Stimulated activated CD4-positive, alpha-beta T cell treated with anti-CD3 and anti-CD28 coated beads, Interleukin-4, amount 100 ng/mL, for 4 hours (primary cell): ENCODE measurements around the gene AGAP1.

Experiments used
- DNase-seq, 2 experiments: peaks; one replicate each; pipeline ENCODE4 v3.0.0-alpha.2; 2020

AGAP1 gene

DNA sequence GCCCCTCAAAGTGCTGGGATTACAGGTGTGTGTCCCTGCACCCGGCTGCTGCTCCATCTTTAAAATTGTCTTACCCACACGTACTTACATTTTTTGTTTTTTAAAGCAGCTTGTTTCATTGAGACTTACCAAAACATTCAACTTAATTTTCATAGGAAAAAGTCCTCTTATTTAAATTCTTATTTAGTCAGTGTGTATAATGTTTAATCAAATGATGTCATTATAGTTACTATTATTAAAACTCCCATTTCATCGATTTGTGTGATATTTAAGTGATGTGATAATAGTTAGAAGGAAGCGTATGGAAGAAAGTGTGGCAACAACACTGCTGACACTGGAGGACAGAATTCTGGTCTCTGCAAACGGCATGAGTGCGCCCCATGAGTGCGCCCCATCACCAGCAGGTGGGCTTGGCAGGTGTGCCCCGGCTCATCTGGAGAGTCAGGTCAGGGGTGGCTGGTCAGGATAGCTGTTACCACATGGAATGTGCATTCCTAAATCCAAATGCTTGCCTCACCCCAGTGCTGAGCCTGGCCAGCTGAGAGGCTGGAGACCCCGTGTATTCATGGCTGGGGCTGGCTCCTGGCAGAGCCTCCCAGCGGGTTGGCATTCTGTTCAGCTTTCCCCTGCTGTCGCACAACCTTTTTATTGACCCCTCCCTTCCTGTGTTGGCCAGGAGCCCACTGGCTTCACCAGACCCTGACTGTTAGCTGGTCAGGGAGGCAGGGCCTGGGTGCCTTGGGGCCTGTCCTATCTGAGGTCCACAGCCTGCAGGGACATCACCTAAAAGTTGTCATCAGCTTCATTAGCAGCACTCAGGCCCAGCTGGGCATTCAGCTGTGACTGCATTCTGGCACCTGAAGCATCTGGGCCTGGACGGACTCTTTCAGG is 79.7 kb downstream of the AGAP1 start:
- no peak for DNase-seq

DNA sequence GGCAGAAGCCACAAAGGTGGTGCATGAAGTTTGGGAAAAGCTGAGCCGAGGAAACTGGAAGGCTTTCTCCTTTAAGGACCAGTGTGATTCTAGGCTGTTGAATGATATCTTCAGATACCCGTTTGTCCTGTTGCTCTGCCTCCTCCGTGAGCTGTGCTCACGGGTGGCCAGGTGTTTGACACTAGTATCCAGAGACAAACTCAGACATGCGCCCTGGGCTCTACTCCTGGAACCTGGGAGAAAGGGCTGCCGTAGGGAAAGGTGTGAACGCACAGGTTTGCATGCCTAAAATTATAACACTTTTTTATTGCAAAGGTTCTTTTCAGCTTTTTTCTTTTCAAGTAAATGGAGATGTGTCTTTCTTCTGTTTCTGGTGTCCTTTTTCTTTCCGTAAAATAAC is 81.6 kb downstream of the AGAP1 start:
- no peak for DNase-seq

DNA sequence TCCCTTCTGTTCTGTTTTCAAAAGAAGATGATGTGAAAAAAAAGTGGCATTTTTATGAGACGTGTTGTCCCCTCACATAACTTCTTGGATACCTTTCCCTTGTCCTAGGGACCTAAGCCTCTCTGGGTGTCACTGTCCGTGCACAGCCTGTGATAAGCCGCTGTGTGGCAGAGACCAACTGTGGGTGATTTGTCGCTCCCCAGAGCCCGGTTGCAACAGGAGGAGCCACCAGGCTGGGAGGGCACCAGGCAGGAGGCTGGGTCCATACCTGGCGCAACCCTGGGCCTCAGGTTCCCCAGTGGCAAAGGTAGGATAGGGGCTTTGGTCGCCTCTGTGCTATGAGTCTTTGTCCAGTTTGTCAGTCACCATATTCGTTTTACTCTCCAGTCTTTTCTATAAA is 82.1 kb downstream of the AGAP1 start:
- DNase-seq, result no peak

DNA sequence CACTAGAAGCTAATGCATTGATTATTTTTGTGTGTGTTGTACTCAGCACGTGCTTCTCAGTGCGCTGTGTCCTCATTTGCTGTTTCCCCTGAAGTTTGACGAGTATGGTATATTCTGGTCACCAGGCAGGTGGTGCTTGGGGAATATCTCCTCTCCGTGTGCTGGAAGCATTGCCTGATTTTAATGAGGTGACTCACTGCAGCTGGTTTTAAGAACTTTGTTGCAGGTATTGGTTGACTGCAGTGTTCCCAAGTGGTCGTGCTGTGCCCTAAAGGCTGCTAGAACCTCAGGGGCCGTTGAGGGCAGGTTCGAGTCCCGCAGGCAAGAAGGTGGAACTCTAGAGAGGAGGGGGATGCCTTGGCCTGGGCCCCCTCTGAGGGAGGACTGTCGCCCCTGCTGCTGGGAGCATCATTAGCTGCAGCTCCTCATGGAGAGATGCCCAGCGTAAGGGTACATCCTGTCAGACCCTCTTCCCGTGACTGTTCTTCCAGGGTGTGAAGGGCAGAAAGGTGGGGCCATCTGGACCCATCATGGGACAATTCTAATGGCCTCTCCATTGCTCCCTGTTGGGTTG is 82.6 kb downstream of the AGAP1 start:
- DNase-seq, result no peak

DNA sequence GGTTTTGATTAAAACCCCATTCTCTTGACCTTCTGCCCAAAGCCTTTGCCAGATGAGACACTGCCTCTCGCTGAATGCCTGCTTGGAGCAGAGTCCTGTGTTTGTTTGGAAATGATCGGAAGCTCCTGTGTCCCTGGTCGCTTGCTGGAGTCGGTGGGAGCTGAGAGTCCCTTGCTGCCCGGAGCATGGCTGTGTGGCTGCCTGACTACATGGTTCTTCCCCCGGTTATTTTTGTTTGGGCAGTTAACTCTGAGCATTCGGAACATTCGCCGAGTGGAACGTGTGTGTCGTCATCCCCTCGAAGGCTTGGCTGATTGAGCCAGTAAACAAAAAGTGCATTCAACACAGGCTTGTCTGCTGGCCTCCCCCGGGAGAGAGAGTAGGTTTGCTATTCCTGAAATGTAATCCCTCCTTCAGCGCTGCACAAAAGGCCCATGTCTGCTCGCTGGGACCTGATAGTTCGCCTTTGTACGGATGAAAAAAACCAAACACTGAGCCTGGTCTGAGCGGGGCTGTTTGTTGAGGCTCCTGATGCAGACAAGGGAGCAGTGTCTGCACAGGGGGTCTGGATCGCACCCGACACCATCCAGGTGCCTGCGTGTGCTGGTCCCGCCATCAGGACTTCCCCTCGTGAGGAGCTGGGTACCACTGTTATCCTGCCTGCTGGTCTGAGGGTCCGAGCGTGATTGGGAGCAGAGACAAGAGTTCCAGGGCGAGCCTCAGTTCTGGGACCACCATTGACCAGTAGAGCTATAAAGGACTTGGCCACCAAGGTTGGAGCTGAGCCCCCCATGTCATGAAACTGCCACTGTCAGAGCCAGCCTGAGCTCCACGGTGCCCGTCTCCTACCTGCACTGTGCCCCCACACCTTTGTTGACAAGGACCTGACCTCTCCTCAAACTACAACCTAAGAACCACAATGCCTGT is 83.8 kb downstream of the AGAP1 start:
- DNase-seq, result no peak

DNA sequence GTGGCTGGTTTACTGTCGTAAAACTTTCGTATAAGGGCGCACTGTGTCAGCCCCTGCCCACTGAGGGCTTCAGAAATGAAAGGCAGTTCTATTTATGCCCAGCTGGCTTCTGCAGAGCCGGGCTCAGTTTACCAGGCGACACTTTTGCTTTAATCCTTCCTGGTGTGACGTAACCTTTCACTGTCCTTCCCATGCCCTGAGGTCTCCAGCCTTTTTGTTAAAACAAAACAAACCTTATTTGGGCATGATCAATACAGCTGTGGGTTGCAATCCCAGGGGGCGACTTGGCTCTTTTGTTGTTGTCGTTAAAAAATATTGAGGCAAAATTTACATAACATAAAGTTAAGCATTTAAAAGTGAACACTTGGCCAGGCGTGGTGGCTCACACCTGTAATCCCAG is 85.3 kb downstream of the AGAP1 start:
- no peak for DNase-seq

DNA sequence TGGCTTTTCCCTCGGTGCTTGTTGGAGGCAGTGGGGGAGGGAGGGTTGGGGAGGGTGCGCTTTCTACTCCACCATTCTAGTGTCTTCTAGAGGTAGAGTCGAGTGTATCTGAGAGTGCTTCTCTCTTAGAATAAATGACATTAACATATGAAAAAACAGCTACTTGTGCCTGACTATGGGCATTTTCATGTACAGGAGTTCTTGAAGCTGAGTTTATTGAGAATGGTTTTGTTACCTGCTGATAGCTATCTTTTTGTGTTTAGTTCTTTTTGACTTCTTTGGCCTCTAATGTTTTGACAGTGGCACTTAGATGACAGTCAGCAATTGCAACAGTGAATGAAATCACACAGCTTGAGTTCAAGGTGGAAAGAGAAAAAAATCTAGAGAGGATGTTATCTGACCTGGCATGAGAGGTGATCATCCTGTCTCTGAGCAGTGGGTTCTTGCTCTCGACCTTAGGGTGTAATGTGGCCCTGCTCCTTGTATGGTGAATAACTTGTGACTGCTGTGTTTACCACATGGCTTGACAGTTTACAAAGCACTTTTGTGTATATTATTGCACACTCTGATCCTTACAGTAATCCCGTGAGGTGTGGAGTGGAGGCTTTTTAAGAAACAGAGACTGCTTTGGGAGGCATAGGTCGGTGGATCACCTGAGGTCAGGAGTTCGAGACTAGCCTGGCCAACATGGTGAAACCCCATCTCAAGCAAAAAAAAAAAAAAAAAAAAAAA is 86.7 kb downstream of the AGAP1 start:
- DNase-seq, result no peak

DNA sequence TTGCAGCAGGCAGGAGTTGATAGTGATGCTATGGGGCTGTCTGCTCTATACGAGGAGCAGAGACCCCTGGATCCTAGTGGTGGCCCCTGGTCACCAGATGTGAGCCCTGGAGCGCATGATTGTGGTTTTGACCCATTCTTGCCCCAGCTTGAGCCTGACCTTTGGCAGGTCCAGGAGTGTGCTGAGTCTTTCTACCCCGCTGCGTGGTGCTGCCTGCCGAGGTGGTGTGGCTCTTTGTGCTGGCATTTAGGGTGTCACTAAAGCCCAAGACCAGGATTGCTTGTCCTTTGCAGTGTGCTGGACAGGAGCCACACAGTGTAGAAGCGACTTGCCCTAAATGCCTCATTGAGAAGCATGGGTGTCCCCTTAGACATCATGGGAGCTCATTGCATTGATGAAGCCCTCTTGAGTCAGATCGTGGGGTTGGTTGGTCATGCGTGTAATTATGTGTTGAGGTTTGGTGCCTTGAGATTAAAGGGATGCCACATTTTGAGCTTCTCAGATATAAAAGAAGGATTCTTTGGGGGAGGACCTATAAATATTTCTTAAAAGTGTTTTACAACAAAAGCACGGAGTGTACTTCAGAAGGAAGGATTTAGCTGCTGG is 88.3 kb downstream of the AGAP1 start:
- no peak for DNase-seq

DNA sequence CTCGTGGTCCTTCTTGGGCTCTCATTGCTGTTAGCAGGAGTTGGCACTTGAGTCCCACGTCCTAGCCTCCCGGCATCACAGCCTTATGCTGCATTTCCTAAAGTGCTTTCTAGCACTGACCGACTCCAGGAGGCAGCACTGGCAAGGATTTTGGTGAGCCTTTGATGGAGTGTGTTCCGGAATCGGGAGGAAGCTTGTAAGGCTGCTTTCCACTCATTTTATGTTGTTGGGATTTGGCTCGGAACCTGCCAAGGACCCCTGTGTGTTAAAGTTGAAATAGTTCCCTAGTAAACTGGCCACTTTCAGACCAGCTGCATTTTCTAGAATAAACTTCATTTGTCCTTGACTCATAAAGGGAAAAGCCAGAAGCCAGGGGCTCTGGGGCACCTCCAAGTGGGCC is 88.9 kb downstream of the AGAP1 start:
- no peak for DNase-seq

DNA sequence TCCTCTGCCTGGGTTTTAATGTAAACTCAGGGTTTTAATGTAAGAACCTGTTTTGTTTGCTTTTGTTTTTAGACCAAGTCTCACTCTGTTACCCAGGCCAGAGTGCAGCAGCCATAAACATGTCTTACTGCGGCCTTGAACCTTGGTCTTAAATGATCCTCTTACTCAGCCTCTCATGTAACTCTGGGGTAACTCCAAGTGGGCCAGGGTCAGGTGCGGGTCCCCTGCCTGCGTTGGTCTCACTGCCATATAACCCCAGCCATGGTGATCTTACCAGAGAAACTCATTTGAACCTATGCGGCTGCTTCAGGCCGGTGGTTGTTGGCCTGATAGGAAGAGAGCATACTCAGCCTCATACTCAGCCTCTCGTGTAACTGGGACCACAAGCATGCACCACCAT is 89.3 kb downstream of the AGAP1 start:
- no peak for DNase-seq

DNA sequence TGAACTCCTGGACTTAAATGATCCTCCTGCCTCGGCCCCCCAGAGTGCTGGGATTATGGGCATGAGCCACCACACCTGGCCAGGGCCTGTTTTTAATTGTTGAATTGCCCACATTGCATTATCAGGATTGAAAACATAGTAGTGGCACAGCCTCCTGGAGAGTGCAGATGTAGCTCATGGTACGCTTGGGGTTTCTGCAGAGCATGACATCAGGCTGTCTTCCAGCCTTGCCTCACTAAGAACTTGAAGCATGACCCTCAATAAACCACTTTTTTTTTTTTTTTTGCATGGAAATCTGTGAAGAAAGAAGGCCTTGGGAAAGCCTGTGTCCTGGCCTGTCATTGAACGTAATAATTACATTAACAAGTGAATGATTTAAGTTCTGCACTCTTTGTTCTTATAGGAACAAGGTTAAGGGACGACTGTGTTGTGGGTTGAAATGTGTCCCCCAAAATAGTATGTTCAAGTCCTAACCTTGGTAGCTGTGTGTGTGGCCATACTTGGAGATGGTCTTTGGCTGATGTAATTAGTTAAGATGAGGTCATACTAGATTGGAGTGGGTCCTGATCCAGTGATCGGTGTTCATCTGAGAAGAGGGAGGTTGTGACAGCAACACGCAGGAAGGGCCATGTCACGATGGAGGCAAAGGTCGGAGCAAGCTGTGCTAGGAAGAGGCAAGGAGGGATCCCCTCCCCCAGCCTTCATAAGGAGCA is 90.2 kb downstream of the AGAP1 start:
- no peak for DNase-seq

DNA sequence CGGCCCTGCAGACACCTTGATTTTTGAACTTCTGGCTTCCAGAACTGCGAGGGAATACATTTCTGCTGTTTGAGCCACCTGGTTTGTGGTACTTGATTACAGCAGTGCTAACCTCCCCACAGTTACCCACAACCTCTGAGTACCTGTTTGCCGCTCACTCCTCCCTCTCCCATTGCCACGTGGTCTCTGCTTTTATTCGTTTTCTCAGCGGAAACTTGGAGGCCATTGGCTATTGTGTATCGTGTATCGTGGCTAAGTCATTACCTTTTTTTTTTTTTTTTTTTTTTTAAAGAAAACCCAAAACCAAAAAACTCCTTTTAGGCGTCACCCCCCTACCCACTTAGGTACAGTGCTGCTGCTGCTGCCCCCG is 90.8 kb downstream of the AGAP1 start:
- no peak for DNase-seq

DNA sequence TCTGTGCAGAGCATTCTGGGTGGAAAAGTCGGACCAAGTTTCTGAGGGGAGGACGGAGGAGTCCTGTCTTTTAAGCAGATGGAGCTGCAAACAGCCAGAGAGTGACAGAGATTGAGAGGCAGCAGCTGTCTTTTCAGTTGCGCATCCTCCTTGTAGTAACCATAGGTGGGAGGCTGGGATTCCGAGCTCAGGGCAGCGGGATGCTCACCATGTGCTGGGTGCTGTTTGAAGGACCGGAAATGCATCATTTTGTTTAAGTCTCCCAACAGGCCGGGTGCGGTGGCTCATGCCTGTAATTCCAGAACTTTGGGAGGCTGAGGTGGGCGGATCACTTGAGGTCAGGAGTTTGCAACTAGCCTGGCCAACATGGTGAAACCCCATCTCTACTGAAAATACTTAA is 93.4 kb downstream of the AGAP1 start:
- no peak for DNase-seq

DNA sequence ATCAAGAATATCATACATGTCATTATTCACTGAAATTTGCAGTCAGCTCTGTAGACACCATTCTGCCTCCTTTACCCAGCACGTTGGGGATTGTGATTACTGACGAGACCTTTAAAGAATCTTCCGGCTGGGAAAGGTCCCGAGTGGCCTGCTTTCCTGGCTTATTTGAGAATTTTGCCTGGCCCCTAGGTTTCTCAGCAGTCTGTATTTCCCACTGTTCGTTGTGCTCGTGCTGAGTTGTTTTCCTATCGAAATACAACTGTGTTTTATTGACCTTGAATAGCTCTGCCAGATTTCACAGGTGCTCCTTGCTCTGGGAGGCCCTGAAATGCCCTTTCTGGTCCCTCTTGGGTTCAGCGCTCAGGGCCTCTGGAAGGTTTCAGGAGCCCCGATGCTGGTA is 94.9 kb downstream of the AGAP1 start:
- DNase-seq, result no peak

DNA sequence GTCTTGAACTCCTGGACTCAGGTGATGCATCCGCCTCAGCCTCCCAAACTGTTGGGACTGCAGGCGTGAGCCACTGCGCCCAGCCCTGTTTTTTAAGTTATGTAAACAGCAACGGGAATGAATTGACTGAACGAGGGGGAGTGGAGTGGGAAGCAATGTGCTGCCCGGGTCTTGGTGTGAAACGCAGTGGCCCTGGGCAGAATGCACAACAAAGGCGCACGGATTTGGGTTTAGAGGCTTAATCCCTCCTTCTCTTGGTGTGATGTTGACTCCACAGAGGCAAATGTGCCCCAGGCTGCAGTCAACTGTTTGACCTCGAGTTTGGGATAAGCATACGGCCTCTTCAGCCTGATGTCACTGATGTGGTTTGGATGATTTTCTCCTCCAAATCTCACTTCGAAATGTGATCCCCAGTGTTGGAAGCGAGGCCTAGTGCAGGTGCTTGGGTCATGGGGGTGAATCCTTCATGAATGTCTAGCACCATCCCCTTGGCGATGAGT is 97.4 kb downstream of the AGAP1 start:
- DNase-seq, result no peak

DNA sequence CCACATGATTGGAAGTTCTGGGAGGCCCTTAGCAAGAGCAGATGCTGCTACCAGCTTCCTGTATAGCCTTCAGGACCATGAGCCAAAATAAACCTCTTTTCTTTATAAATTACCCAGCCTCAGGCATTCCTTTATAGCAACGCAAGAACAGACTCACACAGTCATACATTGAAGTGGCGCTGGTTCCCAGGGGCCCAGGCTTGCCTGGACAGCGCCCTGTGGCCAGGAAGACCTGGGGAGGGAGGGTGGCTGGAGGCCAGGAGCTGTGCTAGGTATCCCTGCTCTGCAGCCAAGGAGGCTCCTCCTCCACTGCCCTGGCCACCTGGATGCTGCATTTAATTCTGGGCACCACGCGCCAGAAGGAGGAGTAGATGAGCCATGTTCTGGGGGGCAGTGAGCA is 98.1 kb downstream of the AGAP1 start:
- DNase-seq, result no peak

DNA sequence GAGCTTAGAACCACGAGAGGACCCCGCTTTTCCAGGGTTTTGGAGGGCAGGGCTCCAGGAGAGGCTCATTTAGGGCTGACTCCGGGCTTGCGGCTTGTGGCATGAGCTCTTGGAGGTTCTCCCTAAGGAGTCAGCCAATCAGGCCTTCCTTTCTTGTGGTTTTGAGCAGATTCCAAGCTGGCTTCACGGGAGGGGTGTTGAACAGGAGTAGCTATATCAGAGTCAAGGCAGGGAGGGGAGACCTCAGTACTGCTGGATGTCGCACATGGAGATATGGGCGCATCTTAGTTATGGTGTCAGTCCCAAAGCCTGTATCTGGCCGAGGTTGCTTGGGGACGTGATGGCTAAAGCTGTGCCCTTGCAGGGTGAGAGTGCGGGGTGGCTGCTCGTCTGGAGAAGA is 98.6 kb downstream of the AGAP1 start:
- no peak for DNase-seq

DNA sequence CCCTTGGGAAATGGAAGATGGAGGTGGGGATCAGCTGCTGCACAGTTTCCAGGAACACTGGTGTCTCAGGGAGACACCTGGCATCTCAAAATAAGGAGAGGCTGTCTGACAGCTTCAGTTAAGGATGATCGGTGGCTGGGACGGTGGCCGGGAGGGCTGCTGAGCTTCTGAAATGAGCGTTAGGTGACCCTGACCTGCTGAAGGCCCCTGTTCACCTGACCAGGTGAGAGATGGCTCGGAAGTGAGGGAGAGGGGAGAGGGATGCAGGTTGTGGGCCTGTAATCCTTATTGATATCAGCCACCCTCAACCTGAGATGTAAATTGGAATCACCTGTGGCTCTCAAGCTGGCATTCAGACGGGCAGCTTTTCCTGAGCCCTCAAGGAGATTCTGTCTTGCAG is 99.0 kb downstream of the AGAP1 start:
- DNase-seq, result no peak

DNA sequence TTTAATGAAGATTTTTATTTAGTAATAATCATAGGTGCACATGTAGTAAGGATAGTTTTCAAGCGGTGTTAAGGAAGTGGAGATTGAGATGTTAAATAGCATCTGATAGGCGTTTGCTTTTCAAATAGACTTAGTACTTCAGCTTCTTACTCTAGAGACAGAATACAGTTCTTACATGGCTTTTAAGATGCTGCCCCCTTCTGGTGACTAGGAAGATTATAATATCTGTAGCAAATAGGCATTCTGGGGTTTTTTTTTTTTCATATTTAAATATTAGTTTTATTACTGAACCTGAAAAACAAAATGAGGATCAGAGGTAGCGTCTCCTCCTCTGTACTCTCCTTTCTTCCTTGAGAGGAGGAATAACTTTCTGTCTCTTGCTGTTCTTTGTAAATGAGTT is 100.2 kb downstream of the AGAP1 start:
- no peak for DNase-seq

DNA sequence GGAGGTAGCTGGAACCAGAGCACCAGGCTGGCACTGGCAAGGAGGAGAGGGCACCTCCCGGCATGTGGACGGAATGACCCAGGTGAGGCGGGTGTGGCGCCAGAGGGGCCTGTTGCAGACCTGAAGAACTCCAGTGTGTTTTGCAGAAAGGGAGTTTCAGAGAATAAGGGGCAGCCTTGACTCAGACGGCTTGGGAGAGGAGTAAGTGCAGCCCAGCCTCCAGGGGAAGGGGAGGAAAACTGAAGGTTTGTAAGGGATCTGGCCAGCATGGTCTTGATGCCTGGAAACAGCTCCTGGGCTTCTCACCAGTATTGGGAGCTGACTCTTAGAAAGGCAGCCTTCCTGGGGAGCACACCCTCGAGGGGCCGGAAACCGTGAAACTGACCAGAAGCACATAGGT is 101.1 kb downstream of the AGAP1 start:
- DNase-seq, result no peak

DNA sequence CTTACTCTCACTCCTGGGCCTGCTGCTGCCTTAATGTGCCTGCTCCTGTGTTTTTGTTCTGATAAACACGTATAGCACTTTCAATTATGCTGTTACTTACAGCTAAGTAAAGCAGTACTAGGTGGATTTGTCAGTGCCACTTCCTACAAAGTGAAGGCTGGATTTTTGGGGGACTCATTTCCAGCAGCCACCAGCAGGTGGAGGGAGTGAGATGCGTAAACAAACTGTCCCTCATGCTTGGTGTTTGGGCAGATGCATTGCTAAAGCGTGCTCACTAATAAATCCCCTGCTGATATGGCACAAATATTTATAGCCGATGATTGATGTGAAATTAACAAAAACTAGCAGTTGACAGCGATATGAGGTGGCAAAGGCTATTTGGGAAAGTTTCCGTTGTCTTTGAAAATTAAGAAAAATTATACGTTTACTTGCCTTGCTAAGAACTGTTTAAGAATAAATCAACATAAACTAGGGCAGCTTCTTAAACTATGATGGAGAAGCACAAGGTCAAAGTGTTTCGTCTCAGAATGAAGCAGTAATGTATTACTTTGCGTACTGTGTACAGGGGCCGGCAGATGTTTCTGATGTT is 101.7 kb downstream of the AGAP1 start:
- peak in 1 of 2 experiments; percentile 15 for DNase-seq
